HepG2 (cell line): ENCODE results near the gene TTLL11. TPM values are rescaled to one million over a fixed set of nuclear protein-coding genes. Genes with fewer than 3 reads are reported as not detected.

ENCODE experiments used
- ATAC-seq: fragments of 200-7000 bp; cut with Tn5 transposase; 3 replicates; pipeline ENCODE4 v1.9.1; 2020; ENCODE audit warnings: mild to moderate bottlenecking, moderate library complexity
- BruUV-seq: library from RNA; stranded (reverse); fragments of 400-500 nt; replicated peaks from 2 replicates; lab custom pipeline; 2021; lab: Mats Ljungman, UMichigan
- CTCF ChIA-PET: fragments of 300-600 bp; formaldehyde crosslinking; extraction: SDS; loops from one replicate; lab custom pipeline; 2021; ENCODE audit warnings: low total read pairs, inconsistent platforms, low intra/inter-chr PET ratio; lab: Yijun Ruan, JAX
- POLR2A ChIA-PET: fragments of 350-600 bp; sonication (Branson Sonifier 250); formaldehyde crosslinking; loops from one replicate; lab custom pipeline; 2020; ENCODE audit warnings: antibody characterized with exemption, inconsistent platforms; lab: Yijun Ruan, JAX
- DNase-seq: peaks from one replicate; pipeline ENCODE4 v3.0.0-alpha.2; 2015; ENCODE audit warnings: low spot score
- FAIRE-seq: peaks from 3 replicates; lab custom pipeline; 2011; peaks lifted over from hg19 to GRCh38; lab: Jason Lieb, UNC
- H2AFZ ChIP-seq: one replicate; pipeline ENCODE4 v1.6.1; 2011; ENCODE audit warnings: low read length, inconsistent platforms
- H3K27ac ChIP-seq: fragments of 300-600 bp; 3 replicates; pipeline ENCODE4 v1.8.0; 2011; ENCODE audit warnings: mixed run types, mild to moderate bottlenecking, mixed read lengths, low read length, inconsistent platforms; ENCODE audit not compliant: insufficient read depth; ENCODE audit errors: extremely low read length
- H3K27me3 ChIP-seq, 2 experiments: fragments of 200-600 bp in 1 of 2; 2 replicates in 1 of 2; 3 replicates in 1 of 2; pipeline versions ENCODE4 v1.6.0 to v1.8.0; 2011; ENCODE audit warnings: low read length in 2 of 2, mild to moderate bottlenecking in 2 of 2, moderate library complexity in 2 of 2, inconsistent platforms in 1 of 2; ENCODE audit not compliant: insufficient read depth in 2 of 2, control insufficient read depth in 1 of 2
- H3K36me3 ChIP-seq, 2 experiments: fragments of 200-600 bp in 1 of 2; replicated peaks in 1 of 2; 2 replicates in 1 of 2; 3 replicates in 1 of 2; pipeline versions ENCODE4 v1.5.1 to v1.8.0; 2011; ENCODE audit warnings: low read length in 2 of 2, inconsistent platforms in 1 of 2; ENCODE audit not compliant: insufficient read depth in 2 of 2, control insufficient read depth in 1 of 2
- H3K4me1 ChIP-seq: 2 replicates; pipeline ENCODE4 v1.5.1; 2012; ENCODE audit warnings: low read length, inconsistent platforms; ENCODE audit not compliant: insufficient read depth
- H3K4me2 ChIP-seq: 2 replicates; pipeline ENCODE4 v1.6.0; 2011; ENCODE audit warnings: low read depth, low read length, inconsistent platforms
- H3K4me3 ChIP-seq, 3 experiments: fragments of 200-600 bp in 1 of 3; sonication (generic), shearing (Covaris generic) in 1 of 3; replicated peaks in 1 of 3; 2 replicates each; pipeline ENCODE4 v1.5.1; 2011 to 2016; ENCODE audit warnings: low read length in 3 of 3, inconsistent platforms in 2 of 3, low read depth in 2 of 3, mild to moderate bottlenecking in 2 of 3, control low read depth in 1 of 3, mixed read lengths in 1 of 3; ENCODE audit not compliant: insufficient read depth in 1 of 3
- H3K79me2 ChIP-seq: one replicate; pipeline ENCODE4 v1.6.1; 2011; ENCODE audit warnings: low read length, inconsistent platforms; ENCODE audit not compliant: insufficient read depth
- H3K9ac ChIP-seq: 2 replicates; pipeline ENCODE4 v1.6.0; 2011; ENCODE audit warnings: mild to moderate bottlenecking, low read depth, low read length, inconsistent platforms; ENCODE audit not compliant: insufficient read depth
- H3K9me3 ChIP-seq: 2 replicates; pipeline ENCODE4 v1.5.1; 2012; ENCODE audit warnings: mild to moderate bottlenecking, low read length
- H4K20me1 ChIP-seq: 2 replicates; pipeline ENCODE4 v1.6.0; 2011; ENCODE audit warnings: inconsistent platforms, mild to moderate bottlenecking, low read length, moderate library complexity; ENCODE audit not compliant: insufficient read depth
- HMG20B ChIP-seq: conservative IDR thresholded peaks from 2 replicates; pipeline ENCODE4 v1.6.1; 2016; ENCODE audit warnings: missing genetic modification reagents, missing compliant biosample characterization
- MXI1 ChIP-seq: IDR thresholded peaks from 3 replicates; pipeline ENCODE4 v1.6.1; 2012; ENCODE audit warnings: low read depth, low read length, inconsistent platforms, borderline replicate concordance
- SMAD1 ChIP-seq: sonication (generic); formaldehyde crosslinking; IDR thresholded peaks from 2 replicates; pipeline ENCODE4 v1.4.0; 2020; ENCODE audit warnings: missing genetic modification reagents, low read depth, mild to moderate bottlenecking, borderline replicate concordance
- ZFP36 ChIP-seq: fragments of 150-350 bp; IDR thresholded peaks from 2 replicates; pipeline ENCODE4 v1.6.1; 2018; ENCODE audit warnings: borderline replicate concordance, low read length, low read depth; ENCODE audit not compliant: partially characterized antibody
- ZMYM4 ChIP-seq: sonication (generic); formaldehyde crosslinking; IDR thresholded peaks from 2 replicates; pipeline ENCODE4 v1.8.1; 2023; ENCODE audit warnings: mild to moderate bottlenecking, missing genetic modification reagents
- ZNF12 ChIP-seq: sonication (generic); formaldehyde crosslinking; IDR thresholded peaks from 2 replicates; pipeline ENCODE4 v1.5.0; 2020; ENCODE audit warnings: missing genetic modification reagents
- ZNF282 ChIP-seq: fragments of 450-650 bp; IDR thresholded peaks from 2 replicates; pipeline ENCODE4 v1.6.1; 2018; ENCODE audit not compliant: partially characterized antibody
- ZNF619 ChIP-seq: sonication (generic); formaldehyde crosslinking; IDR thresholded peaks from 2 replicates; pipeline ENCODE4 v1.4.0; 2020; ENCODE audit warnings: mild to moderate bottlenecking, missing genetic modification reagents
- ZNF629 ChIP-seq: sonication (generic); formaldehyde crosslinking; conservative IDR thresholded peaks from 2 replicates; pipeline ENCODE4 v1.5.0; 2020; ENCODE audit warnings: missing genetic modification reagents
- ZNF737 ChIP-seq: sonication (generic); formaldehyde crosslinking; IDR thresholded peaks from 2 replicates; pipeline ENCODE4 v1.5.0; 2020; ENCODE audit warnings: missing genetic modification reagents, mild to moderate bottlenecking, borderline replicate concordance
- WGBS: methylation state at CpG from one replicate; pipeline ENCODE4 v1.1.6; 2017; ENCODE audit warnings: low lambda C conversion rate; 5-methylcytosine and 5-hydroxymethylcytosine counted together
- in situ Hi-C: cut with HindIII; loops from 2 replicates; pipeline ENCODE4 v1.10.0; 2017; ENCODE audit warnings: low pct_unique_long_range_greater_than_20kb; ENCODE audit not compliant: extremely low pct_ligation_motif_present
- intact Hi-C: fragments of 100-400 bp; cut with micrococcal nuclease; formaldehyde crosslinking; loops from one replicate; pipeline ENCODE4 v1.10.0; 2022; ENCODE audit not compliant: unreplicated experiment
- polyA plus RNA-seq, 8 experiments: library from polyadenylated mRNA; depleted of rRNA in 3 of 8; stranded (reverse) in 7 of 8; unstranded in 1 of 8; fragments of >200 nt; fragmentation: Illumina TruSeq in 4 of 8; extraction: Trizol in 4 of 8; gene quantifications; 2 replicates each; pipeline versions ENCODE4 v1.2.1 to v1.2.3, GENCODE V29; 2011 to 2016; ENCODE audit warnings: low read depth in 4 of 8, missing spikeins in 1 of 8, mixed read lengths in 1 of 8; ENCODE audit not compliant: insufficient read depth in 1 of 8
- total RNA-seq, 5 experiments: library from RNA; depleted of rRNA; stranded (reverse); fragments of >200 nt; fragmentation: Illumina TruSeq; extraction: Trizol; gene quantifications; 2 replicates each; pipeline ENCODE4 v1.2.3, GENCODE V29; 2016; ENCODE audit warnings: low read depth in 1 of 5

Gene TTLL11
- total and polyA plus RNA-seq, 2 of the 13 experiments (the other 11 are each of a cell fraction or from before 2014, with no cell fraction given) = 4.5 to 5.2 TPM

GRCh38 chr9:121946465-121946864 lies 146.6 kb downstream of the TTLL11 start:
- ATAC-seq (no peak), DNase-seq (no peak), FAIRE-seq (no peak)
- no peaks in the 10 kb centered on the region for H3K79me2 ChIP-seq
- peaks cover 19% of the 10 kb centered on the region for H3K4me1 ChIP-seq
- intact Hi-C loops = no loop called here
- in situ Hi-C loops = no loop called here
- no peak overlapping the region for H3K4me3 ChIP-seq
- H3K4me2 ChIP-seq = no peak overlapping the region
- no peaks in the 10 kb centered on the region for H4K20me1 ChIP-seq
- no peaks in the 10 kb centered on the region for H3K36me3 ChIP-seq
- H3K27ac ChIP-seq = no peak overlapping the region
- H2AFZ ChIP-seq = no peak overlapping the region
- no peak for TF ChIP-seq ZFP36
- no peaks in the 10 kb centered on the region for H3K9me3 ChIP-seq
- POLR2A ChIA-PET = no interaction called here
- WGBS = 41% methylated on average over 4 of the region's 5 CpGs
- no peak overlapping the region for H3K9ac ChIP-seq
- BruUV-seq = no TSS peak
- H3K27me3 ChIP-seq = peaks cover 0 to 1% of the 10 kb centered on the region in 2 experiments; a peak in 2 of 5 replicates
- CTCF ChIA-PET = no interaction called here

- Histone ChIP-seq H3K79me2 (no peaks in the 10 kb centered on the region), H3K4me1 (peaks cover 20% of the 10 kb centered on the region), H3K9me3 (no peaks in the 10 kb centered on the region), H2AFZ (no peak overlapping the region), H3K9ac (no peak overlapping the region), H3K27ac (no peak overlapping the region), H3K4me3 (no peak overlapping the region), H3K36me3 (no peaks in the 10 kb centered on the region), H3K4me2 (no peak overlapping the region), H3K27me3 (peaks cover 0 to 1% of the 10 kb centered on the region in 2 experiments; a peak in 2 of 5 replicates), H4K20me1 (no peaks in the 10 kb centered on the region)
- ChIA-PET POLR2A (no interaction called here), CTCF (no interaction called here)
- intact Hi-C loops = no loop called here
- FAIRE-seq (no peak), DNase-seq (no peak), ATAC-seq (no peak)
- in situ Hi-C loops = no loop called here
- 33% methylated on average over 4 of the region's 4 CpGs for WGBS
- no TSS peak for BruUV-seq
- TF ChIP-seq SMAD1 (CRISPR knock-in tag) = no peak
- TF ChIP-seq HMG20B (CRISPR knock-in tag) = no peak
- TF ChIP-seq ZMYM4 (CRISPR knock-in tag) = no peak
- no peak for TF ChIP-seq ZNF737 (CRISPR knock-in tag)
- no peak for TF ChIP-seq ZNF282
- no peak for TF ChIP-seq MXI1
- no peak for TF ChIP-seq ZNF12 (CRISPR knock-in tag)
- no peak for TF ChIP-seq ZNF619
- no peak for TF ChIP-seq ZNF629 (CRISPR knock-in tag)
Observed at GRCh38 chr9:121945849-121946248, 147.3 kb downstream of the TTLL11 start.
